ENCODE results near the gene EHD2.

Gene EHD2

DNA sequence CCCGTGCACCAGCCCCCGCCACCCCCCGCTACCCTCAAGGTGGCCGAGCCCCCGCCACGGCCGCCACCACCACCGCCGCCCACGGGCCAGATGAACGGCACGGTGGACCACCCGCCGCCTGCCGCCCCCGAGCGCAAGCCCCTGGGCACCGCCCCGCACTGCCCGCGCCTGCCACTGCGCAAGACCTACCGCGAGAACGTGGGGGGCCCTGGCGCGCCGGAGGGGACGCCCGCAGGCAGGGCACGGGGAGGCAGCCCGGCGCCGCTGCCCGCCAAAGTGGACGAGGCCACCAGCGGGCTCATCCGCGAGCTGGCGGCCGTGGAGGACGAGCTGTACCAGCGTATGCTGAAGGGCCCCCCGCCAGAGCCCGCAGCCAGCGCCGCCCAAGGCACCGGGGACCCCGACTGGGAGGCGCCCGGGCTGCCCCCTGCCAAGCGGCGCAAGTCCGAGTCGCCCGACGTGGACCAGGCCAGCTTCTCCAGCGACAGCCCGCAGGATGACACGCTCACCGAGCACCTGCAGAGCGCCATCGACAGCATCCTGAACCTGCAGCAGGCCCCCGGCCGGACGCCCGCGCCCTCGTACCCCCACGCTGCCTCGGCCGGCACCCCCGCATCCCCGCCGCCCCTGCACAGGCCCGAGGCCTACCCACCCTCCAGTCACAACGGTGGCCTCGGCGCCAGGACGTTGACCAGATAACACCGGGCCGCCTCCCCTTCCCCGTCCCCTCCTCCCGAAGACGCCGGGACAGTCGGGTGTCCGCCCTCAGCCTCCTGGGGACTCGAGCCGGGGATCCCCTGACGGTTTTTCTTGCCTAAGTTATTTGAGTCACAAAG is 11.3 kb upstream of the EHD2 start:
- DNase-seq (ENCODE audit: extremely low read depth, low read depth), result no peak
- H3K4me3 ChIP-seq (replicated peaks; ENCODE audit: low read depth, low read length), result no peak overlapping the region
- no peak for TF ChIP-seq CTCF (IDR thresholded peaks at IDR 0.05; ENCODE audit: low read depth, low read length, missing control alignments)

DNA sequence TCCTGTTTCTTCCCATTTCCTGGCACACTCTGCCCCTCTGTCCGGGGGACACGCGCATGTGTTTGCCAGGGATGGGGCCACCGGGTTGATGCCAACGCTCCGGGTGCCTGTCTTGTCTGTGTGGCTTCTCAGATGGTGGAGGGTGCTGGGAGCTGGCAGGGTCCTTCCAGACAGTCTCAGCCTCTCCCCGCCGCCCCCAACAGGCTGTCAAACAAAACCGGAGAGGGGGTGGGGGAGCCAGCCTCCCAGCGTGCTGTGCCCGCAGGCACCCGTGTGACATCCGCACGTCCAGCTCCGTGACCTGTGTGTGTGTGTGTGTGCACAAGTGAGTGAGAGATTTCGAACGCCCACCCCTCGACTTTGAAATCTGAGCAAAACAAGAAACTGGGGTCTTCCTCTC is 10.6 kb upstream of the EHD2 start:
- no peak for TF ChIP-seq CTCF (IDR thresholded peaks at IDR 0.05; ENCODE audit: low read depth, low read length, missing control alignments)
- no peak overlapping the region for H3K4me3 ChIP-seq (replicated peaks; ENCODE audit: low read depth, low read length)
- no peak for DNase-seq (ENCODE audit: extremely low read depth, low read depth)

- DNase-seq (ENCODE audit: extremely low read depth, low read depth), result no peak
- TF ChIP-seq CTCF (IDR thresholded peaks at IDR 0.05; ENCODE audit: low read depth, low read length, missing control alignments), result no peak
- H3K4me3 ChIP-seq (replicated peaks; ENCODE audit: low read depth, low read length), result no peak overlapping the region
Observed at GRCh38 chr19:47703301-47703700, 9.9 kb upstream of the EHD2 start.

DNA sequence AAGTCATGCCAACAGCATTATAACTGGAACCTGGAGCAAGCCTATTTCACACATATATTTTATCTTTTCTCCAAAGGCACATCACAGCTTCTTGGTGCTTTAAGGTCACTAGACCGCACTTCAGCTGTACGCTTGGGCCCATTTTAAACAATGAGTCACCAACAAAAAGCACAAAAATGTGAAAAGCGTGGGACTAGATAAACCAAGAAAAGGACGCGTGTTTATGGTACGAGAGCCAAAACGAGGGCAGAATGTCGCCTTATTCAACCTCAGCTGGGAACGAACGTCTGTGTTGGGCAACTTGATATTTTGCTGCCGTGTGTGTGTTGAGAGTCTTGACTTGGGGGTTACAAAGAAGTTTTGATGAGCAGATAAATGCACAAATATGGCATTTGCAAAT is 9.2 kb upstream of the EHD2 start:
- no peak for TF ChIP-seq CTCF (IDR thresholded peaks at IDR 0.05; ENCODE audit: low read depth, low read length, missing control alignments)
- no peak overlapping the region for H3K4me3 ChIP-seq (replicated peaks; ENCODE audit: low read depth, low read length)
- no peak for DNase-seq (ENCODE audit: extremely low read depth, low read depth)

- DNase-seq (ENCODE audit: extremely low read depth, low read depth), result no peak
- TF ChIP-seq CTCF (IDR thresholded peaks at IDR 0.05; ENCODE audit: low read depth, low read length, missing control alignments), result no peak
- no peak overlapping the region for H3K4me3 ChIP-seq (replicated peaks; ENCODE audit: low read depth, low read length)
Observed at GRCh38 chr19:47704656-47705055, 8.6 kb upstream of the EHD2 start.

GRCh38 chr19:47707135-47707925 is 5.9 kb upstream of the EHD2 start:
- DNase-seq (ENCODE audit: extremely low read depth, low read depth), result peak; percentile 64
- no peak overlapping the region for H3K4me3 ChIP-seq (replicated peaks; ENCODE audit: low read depth, low read length)
- peak; percentile 93 for TF ChIP-seq CTCF (IDR thresholded peaks at IDR 0.05; ENCODE audit: low read depth, low read length, missing control alignments)
